ENCODE measurements around the gene MBNL1. TPM values are rescaled to one million over a fixed set of nuclear protein-coding genes. Genes with fewer than 3 reads are reported as not detected.

The MBNL1 gene
- total RNA-seq, 1 experiment from 2014 or later, result 139 TPM

DNA sequence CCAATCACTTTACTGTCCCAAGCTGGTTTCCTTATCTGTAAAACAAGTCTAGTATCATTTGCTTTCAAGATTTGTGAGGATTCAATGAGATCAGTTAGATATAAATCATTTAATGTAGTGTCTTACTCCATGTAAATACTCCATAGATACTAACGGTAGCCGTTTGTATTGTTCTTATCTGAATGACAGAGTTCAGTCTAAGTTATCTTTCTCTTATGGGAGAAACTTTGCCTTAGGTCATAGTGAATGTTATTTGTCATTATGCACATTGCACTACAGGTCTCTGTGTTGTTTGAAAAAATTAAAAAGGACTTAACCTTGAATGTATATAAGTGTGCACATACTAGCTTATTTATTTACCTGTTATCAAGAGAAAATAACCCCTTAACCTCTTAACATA, 44.7 kb downstream of the MBNL1 start:
- H3K27ac Mint-ChIP-seq (ENCODE audit: low read depth, unreplicated experiment), result no peak overlapping the region
- peaks cover 27% of the 10 kb centered on the region for H3K4me1 Mint-ChIP-seq (ENCODE audit: insufficient read depth, unreplicated experiment)
- BruUV-seq (replicated peaks), result no TSS peak
- H3K27me3 Mint-ChIP-seq (ENCODE audit: insufficient read depth, unreplicated experiment), result no peaks in the 10 kb centered on the region
- POLR2A ChIA-PET, result interaction anchor here (0.7 to 2.0 kb wide), 3 partner anchors 10 to 86 kb away, joined by 3 to 6 read pairs (median 6); no protein-coding TSS in a partner anchor
- CTCF ChIA-PET, result interaction anchor here (0.8 kb wide), 1 partner anchor 191 kb away, joined by 4 read pairs; no protein-coding TSS in a partner anchor
- DNase-seq (ENCODE audit: unreplicated experiment), result no peak
- H3K9me3 Mint-ChIP-seq (ENCODE audit: unreplicated experiment), result peaks cover 8% of the 10 kb centered on the region
- H3K36me3 Mint-ChIP-seq (ENCODE audit: insufficient read depth, unreplicated experiment), result peaks cover 15% of the 10 kb centered on the region
- intact Hi-C loops (cut with micrococcal nuclease), result no loop called here
- H3K4me3 Mint-ChIP-seq (ENCODE audit: unreplicated experiment), result no peak overlapping the region
- TF ChIP-seq, protein P1, sequence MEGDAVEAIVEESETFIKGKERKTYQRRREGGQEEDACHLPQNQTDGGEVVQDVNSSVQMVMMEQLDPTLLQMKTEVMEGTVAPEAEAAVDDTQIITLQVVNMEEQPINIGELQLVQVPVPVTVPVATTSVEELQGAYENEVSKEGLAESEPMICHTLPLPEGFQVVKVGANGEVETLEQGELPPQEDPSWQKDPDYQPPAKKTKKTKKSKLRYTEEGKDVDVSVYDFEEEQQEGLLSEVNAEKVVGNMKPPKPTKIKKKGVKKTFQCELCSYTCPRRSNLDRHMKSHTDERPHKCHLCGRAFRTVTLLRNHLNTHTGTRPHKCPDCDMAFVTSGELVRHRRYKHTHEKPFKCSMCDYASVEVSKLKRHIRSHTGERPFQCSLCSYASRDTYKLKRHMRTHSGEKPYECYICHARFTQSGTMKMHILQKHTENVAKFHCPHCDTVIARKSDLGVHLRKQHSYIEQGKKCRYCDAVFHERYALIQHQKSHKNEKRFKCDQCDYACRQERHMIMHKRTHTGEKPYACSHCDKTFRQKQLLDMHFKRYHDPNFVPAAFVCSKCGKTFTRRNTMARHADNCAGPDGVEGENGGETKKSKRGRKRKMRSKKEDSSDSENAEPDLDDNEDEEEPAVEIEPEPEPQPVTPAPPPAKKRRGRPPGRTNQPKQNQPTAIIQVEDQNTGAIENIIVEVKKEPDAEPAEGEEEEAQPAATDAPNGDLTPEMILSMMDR (IDR thresholded peaks at IDR 0.05; ENCODE audit: unreplicated experiment), result no peak

DNA sequence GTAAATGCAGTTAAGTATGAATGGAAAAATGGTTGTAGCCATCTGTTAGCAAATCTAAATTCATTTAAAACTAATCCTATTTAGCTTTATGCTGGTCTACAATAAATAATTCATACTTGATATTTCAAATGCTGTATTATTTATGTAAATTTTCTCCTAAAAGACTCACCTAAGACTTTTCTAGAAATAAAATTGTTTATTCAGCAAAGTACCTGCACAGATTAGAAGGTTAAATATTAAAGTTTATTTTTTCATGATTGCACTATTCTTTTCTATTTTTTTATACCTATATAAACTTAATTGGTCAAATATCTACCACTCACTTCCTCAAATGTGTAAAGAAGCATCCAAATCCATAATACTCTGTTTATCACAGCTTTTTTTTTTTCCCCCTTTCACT, 45.2 kb downstream of the MBNL1 start:
- peaks cover 8% of the 10 kb centered on the region for H3K9me3 Mint-ChIP-seq (ENCODE audit: unreplicated experiment)
- BruUV-seq (replicated peaks), result no TSS peak
- H3K4me3 Mint-ChIP-seq (ENCODE audit: unreplicated experiment), result no peak overlapping the region
- H3K4me1 Mint-ChIP-seq (ENCODE audit: insufficient read depth, unreplicated experiment), result peaks cover 27% of the 10 kb centered on the region
- H3K27ac Mint-ChIP-seq (ENCODE audit: low read depth, unreplicated experiment), result no peak overlapping the region
- H3K27me3 Mint-ChIP-seq (ENCODE audit: insufficient read depth, unreplicated experiment), result no peaks in the 10 kb centered on the region
- TF ChIP-seq, protein P1 (IDR thresholded peaks at IDR 0.05; ENCODE audit: unreplicated experiment), result no peak
- intact Hi-C loops (cut with micrococcal nuclease), result no loop called here
- CTCF ChIA-PET, result interaction anchor here (0.6 to 1.2 kb wide), 3 partner anchors 129 to 976 kb away, joined by 3 to 4 read pairs (median 3); no protein-coding TSS in a partner anchor
- peaks cover 15% of the 10 kb centered on the region for H3K36me3 Mint-ChIP-seq (ENCODE audit: insufficient read depth, unreplicated experiment)
- no peak for DNase-seq (ENCODE audit: unreplicated experiment)
- POLR2A ChIA-PET, result interaction anchor here (0.7 to 2.0 kb wide), 4 partner anchors 10 to 205 kb away, joined by 3 to 6 read pairs (median 4); no protein-coding TSS in a partner anchor

DNA sequence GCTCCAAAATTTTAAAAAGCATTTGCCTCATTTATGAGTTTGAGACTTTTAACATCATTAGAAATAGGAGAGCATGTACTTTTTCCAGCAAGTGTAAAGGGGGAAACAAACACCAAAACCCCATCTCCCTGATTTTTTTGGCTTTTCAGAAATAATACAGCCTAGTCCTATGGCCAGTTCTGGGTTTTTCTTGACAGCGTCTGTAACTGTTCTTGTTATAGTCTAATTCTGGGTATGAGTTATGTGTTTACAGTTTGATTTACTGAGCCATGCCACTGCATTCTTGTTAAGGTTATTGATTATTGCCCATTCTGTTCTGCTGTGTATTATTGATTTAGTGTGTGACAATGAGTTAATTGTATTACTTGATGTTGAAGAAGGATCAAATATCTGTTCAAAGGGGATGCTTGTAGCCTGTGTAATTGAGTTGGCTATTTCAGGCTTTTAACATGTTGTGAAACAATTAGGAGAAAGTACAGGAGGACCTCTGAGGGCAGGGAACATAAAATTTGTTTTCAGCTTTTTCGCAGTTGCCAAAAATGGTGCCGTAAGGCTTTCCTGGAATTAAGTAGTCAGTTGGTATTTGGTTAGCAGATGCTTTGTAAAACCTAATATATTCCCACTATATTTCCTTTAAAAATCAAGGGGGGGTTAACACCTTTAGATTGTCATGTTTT, 46.1 kb downstream of the MBNL1 start:
- peaks cover 8% of the 10 kb centered on the region for H3K9me3 Mint-ChIP-seq (ENCODE audit: unreplicated experiment)
- POLR2A ChIA-PET, result interaction anchor here (1.0 to 2.0 kb wide), 3 partner anchors 9 to 45 kb away, joined by 5 to 6 read pairs (median 6); no protein-coding TSS in a partner anchor
- peaks cover 25% of the 10 kb centered on the region for H3K4me1 Mint-ChIP-seq (ENCODE audit: insufficient read depth, unreplicated experiment)
- BruUV-seq (replicated peaks), result no TSS peak
- H3K27ac Mint-ChIP-seq (ENCODE audit: low read depth, unreplicated experiment), result no peak overlapping the region
- no peaks in the 10 kb centered on the region for H3K27me3 Mint-ChIP-seq (ENCODE audit: insufficient read depth, unreplicated experiment)
- CTCF ChIA-PET, result interaction anchor here (1.2 kb wide), 1 partner anchor 128 kb away, joined by 3 read pairs; no protein-coding TSS in a partner anchor
- H3K4me3 Mint-ChIP-seq (ENCODE audit: unreplicated experiment), result no peak overlapping the region
- peaks cover 15% of the 10 kb centered on the region for H3K36me3 Mint-ChIP-seq (ENCODE audit: insufficient read depth, unreplicated experiment)
- intact Hi-C loops (cut with micrococcal nuclease), result no loop called here
- no peak for DNase-seq (ENCODE audit: unreplicated experiment)
- TF ChIP-seq, protein P1 (IDR thresholded peaks at IDR 0.05; ENCODE audit: unreplicated experiment), result no peak

DNA sequence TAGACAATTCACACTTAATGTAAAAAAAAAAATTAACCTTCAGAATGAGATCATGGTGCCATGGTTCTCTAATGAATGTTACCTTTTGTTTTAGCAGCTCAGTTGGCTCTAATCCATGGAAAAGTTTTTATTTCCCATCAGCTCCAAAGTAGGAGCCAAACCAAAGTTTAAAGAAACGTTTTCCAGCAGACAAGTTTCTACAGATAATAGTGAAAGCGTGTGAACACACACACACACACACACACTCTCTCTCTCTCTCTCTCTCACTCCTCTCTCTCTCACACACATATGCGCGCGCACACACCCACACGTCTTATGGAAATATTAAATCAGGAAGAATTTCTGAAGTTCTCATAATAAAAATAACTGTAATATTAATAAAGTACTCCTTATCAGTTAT, 46.9 kb downstream of the MBNL1 start:
- CTCF ChIA-PET, result interaction anchor here (0.8 kb wide), 1 partner anchor 13 kb away, joined by 4 read pairs; no protein-coding TSS in a partner anchor

More for the DNA sequence above, 46.9 kb downstream of the MBNL1 start:
- DNase-seq (ENCODE audit: unreplicated experiment), result no peak
- Mint-ChIP-seq H3K4me3 (ENCODE audit: unreplicated experiment) (no peak overlapping the region), H3K27me3 (ENCODE audit: insufficient read depth, unreplicated experiment) (no peaks in the 10 kb centered on the region), H3K27ac (ENCODE audit: low read depth, unreplicated experiment) (no peak overlapping the region), H3K4me1 (ENCODE audit: insufficient read depth, unreplicated experiment) (peaks cover 24% of the 10 kb centered on the region), H3K9me3 (ENCODE audit: unreplicated experiment) (peaks cover 8% of the 10 kb centered on the region), H3K36me3 (ENCODE audit: insufficient read depth, unreplicated experiment) (peaks cover 15% of the 10 kb centered on the region)
- no TSS peak for BruUV-seq (replicated peaks)
- TF ChIP-seq, protein P1 (IDR thresholded peaks at IDR 0.05; ENCODE audit: unreplicated experiment), result no peak
- POLR2A ChIA-PET, result interaction anchor here (0.9 to 2.0 kb wide), 4 partner anchors 8 to 46 kb away, joined by 3 to 6 read pairs (median 4); no protein-coding TSS in a partner anchor
- intact Hi-C loops (cut with micrococcal nuclease), result no loop called here

Measured in MCF 10A (cell line).